MM.1S (cell line): ENCODE measurements around the gene CNOT6.

Experiments
- DNase-seq: peaks from one replicate; pipeline ENCODE4 v3.0.0-alpha.2; 2015
- H2AFZ ChIP-seq: fragments of 300-600 bp; sonication (generic); 2 replicates; pipeline ENCODE4 v1.6.0; 2016; ENCODE audit warnings: antibody characterized with exemption, low read length
- H3F3A ChIP-seq: fragments of 300-600 bp; sonication (generic); 2 replicates; pipeline ENCODE4 v1.6.1; 2016; ENCODE audit warnings: mild to moderate bottlenecking, antibody characterized with exemption, low read length, moderate library complexity, mixed read lengths; ENCODE audit not compliant: insufficient read depth
- H3K27ac ChIP-seq: fragments of 300-600 bp; sonication (generic); 2 replicates; pipeline ENCODE4 v1.5.1; 2016; ENCODE audit warnings: mild to moderate bottlenecking, low read length
- H3K27me3 ChIP-seq: fragments of 300-600 bp; sonication (generic); replicated peaks from 2 replicates; pipeline ENCODE4 v1.6.0; 2016; ENCODE audit warnings: low read length; ENCODE audit not compliant: insufficient read depth
- H3K36me3 ChIP-seq: fragments of 300-600 bp; sonication (generic); replicated peaks from 2 replicates; pipeline ENCODE4 v1.6.1; 2016; ENCODE audit warnings: mild to moderate bottlenecking, low read length, mixed read lengths; ENCODE audit not compliant: insufficient read depth
- H3K4me1 ChIP-seq: fragments of 300-600 bp; sonication (generic); 2 replicates; pipeline ENCODE4 v1.6.1; 2016; ENCODE audit warnings: low read length, mixed read lengths
- H3K4me2 ChIP-seq: fragments of 300-600 bp; sonication (generic); 2 replicates; pipeline ENCODE4 v1.6.0; 2016; ENCODE audit warnings: low read depth, low read length
- H3K4me3 ChIP-seq: fragments of 300-600 bp; sonication (generic); 2 replicates; pipeline ENCODE4 v1.5.1; 2016; ENCODE audit warnings: low read length, mixed read lengths
- H3K79me2 ChIP-seq: fragments of 300-600 bp; sonication (generic); 2 replicates; pipeline ENCODE4 v1.6.1; 2016; ENCODE audit warnings: mixed run types, low read length, mixed read lengths
- H3K9ac ChIP-seq: fragments of 300-600 bp; sonication (generic); 2 replicates; pipeline ENCODE4 v1.6.1; 2016; ENCODE audit warnings: low read length, mixed read lengths
- H3K9me2 ChIP-seq: fragments of 300-600 bp; sonication (generic); replicated peaks from 2 replicates; pipeline ENCODE4 v1.6.1; 2016; ENCODE audit warnings: mild to moderate bottlenecking, low read length, mixed read lengths; ENCODE audit not compliant: insufficient read depth
- H3K9me3 ChIP-seq: fragments of 300-600 bp; sonication (generic); replicated peaks from 2 replicates; pipeline ENCODE4 v1.6.1; 2016; ENCODE audit warnings: mild to moderate bottlenecking, low read length, mixed read lengths; ENCODE audit not compliant: insufficient read depth
- H4K20me1 ChIP-seq: fragments of 300-600 bp; sonication (generic); 2 replicates; pipeline ENCODE4 v1.6.1; 2016; ENCODE audit warnings: mild to moderate bottlenecking, low read length, moderate library complexity, mixed read lengths; ENCODE audit not compliant: insufficient read depth
- CTCF ChIP-seq: fragments of 300-600 bp; sonication (generic); IDR thresholded peaks from 2 replicates; pipeline ENCODE4 v1.5.1; 2016; ENCODE audit warnings: antibody characterized with exemption, low read length, mixed read lengths
- EZH2 ChIP-seq: fragments of 300-600 bp; sonication (generic); optimal IDR thresholded peaks from 2 replicates; pipeline ENCODE3; 2017; ENCODE audit warnings: low read depth, mild to moderate bottlenecking, antibody characterized with exemption, low read length, mixed read lengths
- EZH2phosphoT487 ChIP-seq: fragments of 300-600 bp; sonication (generic); IDR thresholded peaks from 2 replicates; pipeline ENCODE4 v1.6.1; 2018; ENCODE audit warnings: antibody characterized with exemption, low read length

Gene CNOT6

DNA sequence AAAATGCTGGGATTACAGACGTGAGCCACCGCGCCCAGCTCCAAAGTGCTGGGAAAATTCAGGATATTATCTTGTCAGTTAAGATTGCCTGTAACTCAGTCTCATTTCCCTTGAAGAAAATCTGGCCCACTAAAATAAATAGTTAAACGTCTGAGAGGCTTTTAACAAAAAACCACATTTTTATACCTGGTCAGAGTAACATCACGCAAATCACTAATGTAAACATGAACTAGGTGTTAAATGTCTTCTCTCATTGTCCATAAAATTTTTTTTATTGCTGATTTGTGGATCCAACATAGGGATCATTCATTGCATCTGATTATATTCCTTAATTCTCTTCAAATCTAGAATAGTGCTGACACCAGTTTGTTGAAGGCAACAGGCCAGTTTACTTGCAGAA lies 22.3 kb downstream of the CNOT6 start:
- Histone ChIP-seq H3F3A (no peaks in the 10 kb centered on the region), H3K9me2 (no peaks in the 10 kb centered on the region), H3K79me2 (peaks cover 88% of the 10 kb centered on the region), H3K4me3 (no peak overlapping the region), H3K4me1 (no peaks in the 10 kb centered on the region), H2AFZ (no peak overlapping the region), H3K27ac (no peak overlapping the region), H4K20me1 (peaks cover 4% of the 10 kb centered on the region; the same call in 1 of the 2 replicates), H3K27me3 (no peaks in the 10 kb centered on the region), H3K4me2 (no peak overlapping the region), H3K9me3 (no peaks in the 10 kb centered on the region), H3K9ac (no peak overlapping the region), H3K36me3 (no peaks in the 10 kb centered on the region)
- TF ChIP-seq CTCF: no peak
- TF ChIP-seq EZH2phosphoT487: no peak
- TF ChIP-seq EZH2: no peak
- no peak for DNase-seq

DNA sequence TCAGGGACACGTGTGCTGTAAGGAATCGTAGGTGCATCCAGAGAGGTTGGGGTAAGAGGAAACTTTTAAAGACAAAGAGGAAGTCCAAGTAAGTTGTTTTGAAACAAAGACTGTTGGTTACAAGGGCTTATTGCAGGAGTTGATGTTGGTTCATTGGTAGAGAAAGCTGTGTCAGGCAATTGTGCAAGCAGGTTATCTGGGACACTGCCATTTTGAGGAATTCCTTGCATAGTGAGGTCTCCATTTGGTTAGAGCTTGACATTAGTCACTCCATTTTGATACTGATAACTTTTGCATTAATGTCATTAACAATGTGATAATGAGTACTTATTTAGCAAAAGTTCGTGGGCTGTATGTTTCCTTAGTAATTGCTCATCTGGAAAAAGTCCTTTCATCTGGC lies 24.9 kb downstream of the CNOT6 start:
- H3K4me1 ChIP-seq: no peaks in the 10 kb centered on the region
- no peak overlapping the region for H3K4me3 ChIP-seq
- H3K27me3 ChIP-seq: no peaks in the 10 kb centered on the region
- no peaks in the 10 kb centered on the region for H3F3A ChIP-seq
- no peak overlapping the region for H3K4me2 ChIP-seq
- H3K27ac ChIP-seq: no peak overlapping the region
- peaks cover 98% of the 10 kb centered on the region for H3K79me2 ChIP-seq
- H4K20me1 ChIP-seq: peaks cover 11% of the 10 kb centered on the region
- no peak for TF ChIP-seq CTCF
- no peak for TF ChIP-seq EZH2
- TF ChIP-seq EZH2phosphoT487: no peak
- no peak overlapping the region for H3K9ac ChIP-seq
- no peak overlapping the region for H2AFZ ChIP-seq
- H3K36me3 ChIP-seq: no peaks in the 10 kb centered on the region
- no peaks in the 10 kb centered on the region for H3K9me3 ChIP-seq
- DNase-seq: no peak
- no peaks in the 10 kb centered on the region for H3K9me2 ChIP-seq

DNA sequence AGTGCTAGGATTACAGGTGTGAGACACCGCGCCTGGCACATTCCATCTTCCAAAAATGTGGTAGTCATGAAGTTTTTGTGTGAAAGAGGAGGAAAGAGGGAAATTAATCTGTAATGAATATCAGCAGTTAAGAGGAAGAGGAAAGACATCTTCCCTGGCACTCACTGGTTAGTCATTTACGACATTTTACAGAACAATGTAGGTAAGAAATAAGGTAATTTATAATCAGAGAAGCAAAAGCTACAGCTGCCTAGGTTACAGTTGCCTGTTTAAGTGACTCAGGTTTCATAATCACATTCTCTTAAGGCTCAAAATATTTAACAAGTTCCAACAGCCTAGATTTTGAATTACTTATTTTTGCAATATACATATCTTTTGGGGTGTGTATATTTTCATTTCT lies 26.9 kb downstream of the CNOT6 start:
- H3K36me3 ChIP-seq: no peaks in the 10 kb centered on the region
- H3K4me2 ChIP-seq: no peak overlapping the region
- no peak overlapping the region for H3K9ac ChIP-seq
- H2AFZ ChIP-seq: no peak overlapping the region
- DNase-seq: no peak
- H3K27me3 ChIP-seq: no peaks in the 10 kb centered on the region
- H3K9me3 ChIP-seq: no peaks in the 10 kb centered on the region
- H3K27ac ChIP-seq: no peak overlapping the region
- TF ChIP-seq EZH2phosphoT487 (no peak), CTCF (no peak), EZH2 (no peak)
- peaks cover 98% of the 10 kb centered on the region for H3K79me2 ChIP-seq
- H4K20me1 ChIP-seq: peaks cover 14% of the 10 kb centered on the region; the same call in 1 of the 2 replicates
- no peaks in the 10 kb centered on the region for H3K9me2 ChIP-seq
- no peak overlapping the region for H3K4me3 ChIP-seq
- H3K4me1 ChIP-seq: no peaks in the 10 kb centered on the region
- H3F3A ChIP-seq: no peaks in the 10 kb centered on the region
